ENCODE data around the gene DDHD1. TPM values are rescaled to one million over a fixed set of nuclear protein-coding genes. Genes with fewer than 3 reads are reported as not detected.

Gene DDHD1
- total RNA-seq, 1 experiment from 2014 or later, result 15.7 TPM

DNA sequence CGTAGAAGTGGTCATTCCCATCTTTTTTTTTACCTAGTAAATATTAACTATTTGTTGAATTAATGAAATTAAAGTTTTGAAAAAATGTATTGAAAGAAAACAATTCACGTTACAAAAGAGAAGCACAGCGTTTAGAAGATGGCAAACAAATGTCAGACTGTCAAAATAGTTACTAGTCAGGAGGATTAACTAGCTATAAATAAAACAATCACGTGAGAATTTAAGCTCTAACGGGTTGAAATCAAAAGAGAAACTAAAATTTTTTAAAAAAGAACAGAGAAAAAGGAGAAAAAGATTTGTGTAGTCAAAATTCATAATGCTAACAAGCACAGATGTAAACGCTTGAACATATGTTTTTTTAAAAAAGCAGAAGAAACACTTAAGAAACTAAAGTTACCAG is 26.4 kb downstream of the DDHD1 start:
- Histone ChIP-seq H3T11ph (ENCODE audit: low read length) (no peak overlapping the region), H4K5ac (ENCODE audit: insufficient read length, low read depth, low read length) (no peak overlapping the region), H2BK120ac (ENCODE audit: low read depth, low read length, poor library complexity, severe bottlenecking) (no peak overlapping the region), H3K56ac (ENCODE audit: insufficient read length, low read depth, low read length) (no peak overlapping the region), H4K8ac (replicated peaks; ENCODE audit: insufficient read length, low read depth, low read length) (no peak overlapping the region), H2BK12ac (ENCODE audit: insufficient read length, low read depth, low read length) (no peak overlapping the region), H4K20me1 (ENCODE audit: control insufficient read depth, insufficient read depth, insufficient read length) (no peaks in the 10 kb centered on the region), H3K23me2 (ENCODE audit: insufficient read length, low read depth, low read length, poor library complexity, severe bottlenecking) (no peaks in the 10 kb centered on the region), H3K27me3 (ENCODE audit: insufficient read depth, low read length) (no peaks in the 10 kb centered on the region), H3K14ac (ENCODE audit: insufficient read depth, low read length) (no peak overlapping the region), H3K27ac (ENCODE audit: insufficient read length, low read depth, low read length) (no peak overlapping the region), H4K91ac (ENCODE audit: insufficient read length, low read depth, low read length) (no peak overlapping the region), H3K18ac (ENCODE audit: insufficient read length, low read depth, low read length) (no peak overlapping the region), H2BK20ac (ENCODE audit: low read depth, low read length, poor library complexity, severe bottlenecking) (no peak overlapping the region), H3K9me3 (ENCODE audit: control insufficient read depth, low read depth, low read length) (no peaks in the 10 kb centered on the region), H3K79me1 (ENCODE audit: insufficient read depth, low read depth, low read length, poor library complexity, severe bottlenecking) (no peaks in the 10 kb centered on the region), H2AFZ (ENCODE audit: low read length) (no peak overlapping the region), H2AK5ac (ENCODE audit: insufficient read length, low read length) (no peak overlapping the region), H2BK5ac (ENCODE audit: insufficient read length, low read length) (no peak overlapping the region), H3K4me1 (ENCODE audit: insufficient read depth, low read length) (no peaks in the 10 kb centered on the region), H3K79me2 (ENCODE audit: insufficient read depth, low read length) (no peaks in the 10 kb centered on the region), H3K9ac (ENCODE audit: extremely low read depth, insufficient read length, low read length) (no peak overlapping the region), H2BK15ac (ENCODE audit: low read depth, low read length) (no peak overlapping the region), H3K23ac (ENCODE audit: insufficient read length, low read depth, low read length) (no peak overlapping the region), H3K4me2 (ENCODE audit: insufficient read depth, insufficient read length, low read length) (no peak overlapping the region), H3K4ac (ENCODE audit: low read depth, low read length) (no peak overlapping the region)
- TF ChIP-seq, protein P1, sequence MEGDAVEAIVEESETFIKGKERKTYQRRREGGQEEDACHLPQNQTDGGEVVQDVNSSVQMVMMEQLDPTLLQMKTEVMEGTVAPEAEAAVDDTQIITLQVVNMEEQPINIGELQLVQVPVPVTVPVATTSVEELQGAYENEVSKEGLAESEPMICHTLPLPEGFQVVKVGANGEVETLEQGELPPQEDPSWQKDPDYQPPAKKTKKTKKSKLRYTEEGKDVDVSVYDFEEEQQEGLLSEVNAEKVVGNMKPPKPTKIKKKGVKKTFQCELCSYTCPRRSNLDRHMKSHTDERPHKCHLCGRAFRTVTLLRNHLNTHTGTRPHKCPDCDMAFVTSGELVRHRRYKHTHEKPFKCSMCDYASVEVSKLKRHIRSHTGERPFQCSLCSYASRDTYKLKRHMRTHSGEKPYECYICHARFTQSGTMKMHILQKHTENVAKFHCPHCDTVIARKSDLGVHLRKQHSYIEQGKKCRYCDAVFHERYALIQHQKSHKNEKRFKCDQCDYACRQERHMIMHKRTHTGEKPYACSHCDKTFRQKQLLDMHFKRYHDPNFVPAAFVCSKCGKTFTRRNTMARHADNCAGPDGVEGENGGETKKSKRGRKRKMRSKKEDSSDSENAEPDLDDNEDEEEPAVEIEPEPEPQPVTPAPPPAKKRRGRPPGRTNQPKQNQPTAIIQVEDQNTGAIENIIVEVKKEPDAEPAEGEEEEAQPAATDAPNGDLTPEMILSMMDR (conservative IDR thresholded peaks at IDR 0.05), result no peak
- Mint-ChIP-seq H3K27me3 (ENCODE audit: low read depth) (no peaks in the 10 kb centered on the region), H3K9me3 (peaks cover 0 to 2% of the 10 kb centered on the region in 2 experiments; a peak in 2 of 5 replicates), H3K4me1 (0 out of 4 replicates have a peak, but pooled peaks cover 0 to 3% of the 10 kb centered on the region in 2 experiments), H3K36me3 (ENCODE audit: insufficient read depth in 1 of 3, low read depth in 3 of 3) (peaks cover 2 to 3% (median 2%) of the 10 kb centered on the region in 3 experiments; a peak in 3 of 7 replicates), H3K4me3 (no peak overlapping the region), H3K27ac (no peak overlapping the region; a peak in 1 of 7 replicates)
- DNase-seq, result no peak
- WGBS (ENCODE audit: extremely low coverage, insufficient read length, low lambda C conversion rate), result 100% methylated on average over 2 of the region's 6 CpGs
